ENCODE measurements around the gene TCF4.
A peak's percentile ranks its signal among the peaks of the same experiment; 100 is the strongest.

Gene TCF4

DNA sequence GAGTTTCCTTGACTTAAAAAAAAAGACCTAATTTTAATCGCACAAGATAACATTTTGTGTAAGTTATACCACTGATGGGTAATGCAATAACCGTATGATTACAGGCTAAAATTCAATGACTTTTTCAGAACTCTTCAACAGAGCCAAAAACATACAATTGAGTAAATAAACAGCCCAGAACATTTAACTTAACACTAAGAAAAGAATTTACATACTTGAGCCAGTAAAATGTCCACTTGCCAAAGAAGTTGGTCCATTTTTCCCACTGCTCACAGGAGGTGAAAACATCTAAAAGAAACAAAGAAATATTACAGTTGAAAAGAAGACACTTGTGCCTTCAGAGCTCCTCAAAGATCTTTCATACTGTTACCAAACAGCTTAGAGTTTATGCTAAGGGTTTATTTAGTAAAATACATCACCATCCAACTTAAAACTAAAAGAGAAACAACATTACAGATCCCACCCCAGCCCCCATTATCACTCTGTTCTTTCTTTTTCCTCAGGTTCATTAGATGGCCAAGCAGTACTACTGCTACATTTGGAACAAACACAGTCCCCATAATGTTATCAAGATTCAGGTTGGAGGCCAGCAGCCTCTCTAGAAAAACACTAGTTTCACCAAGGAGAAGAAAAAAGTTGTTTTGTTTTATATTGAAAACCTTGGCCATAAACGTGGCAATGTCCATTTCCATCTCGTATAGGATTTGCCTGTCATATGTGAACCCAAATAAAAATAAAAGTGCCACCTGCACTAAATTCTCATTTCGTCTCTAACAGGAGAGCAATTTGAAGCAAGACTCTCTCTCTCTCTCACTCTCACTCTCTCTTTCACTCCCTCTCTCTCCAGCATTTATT lies 2.7 kb downstream of the TCF4 start:
- no peak for DNase-seq

DNA sequence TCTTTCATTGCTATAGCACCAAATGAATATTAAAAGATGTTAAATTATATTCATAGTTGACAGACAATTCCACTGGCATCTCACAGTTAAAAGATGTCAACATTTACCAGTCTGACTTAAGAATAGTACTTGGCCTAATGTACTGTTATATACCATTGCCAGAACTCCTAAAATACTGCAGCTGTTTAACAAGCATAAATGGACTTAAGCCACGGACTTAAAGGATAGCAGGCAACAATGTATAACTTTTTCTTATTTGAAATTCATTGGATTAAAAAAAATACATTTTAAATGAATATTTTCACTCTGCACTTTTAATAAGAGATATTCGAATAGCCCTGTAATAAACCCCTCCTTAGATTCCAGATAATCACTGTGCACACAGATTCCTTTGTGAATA lies 3.8 kb downstream of the TCF4 start:
- DNase-seq = no peak

DNA sequence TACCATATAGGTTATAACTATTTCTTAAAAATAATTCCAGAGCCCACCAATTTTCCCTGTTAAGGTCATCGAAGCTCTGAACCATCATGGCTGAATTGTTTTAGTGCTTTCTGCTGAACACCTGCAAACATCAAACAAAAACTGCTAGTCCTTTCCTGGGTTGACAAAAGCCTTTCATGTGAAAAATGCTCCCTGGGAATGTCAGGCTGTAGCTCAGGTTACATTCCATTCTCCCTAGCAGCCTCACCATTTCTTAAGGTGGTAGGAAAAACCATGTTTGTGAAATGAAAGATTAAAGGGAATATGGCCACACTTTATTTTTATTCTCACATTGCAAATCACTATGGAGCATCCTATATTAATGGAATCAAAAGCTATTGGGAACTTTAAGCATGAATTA lies 5.7 kb downstream of the TCF4 start:
- no peak for DNase-seq

DNA sequence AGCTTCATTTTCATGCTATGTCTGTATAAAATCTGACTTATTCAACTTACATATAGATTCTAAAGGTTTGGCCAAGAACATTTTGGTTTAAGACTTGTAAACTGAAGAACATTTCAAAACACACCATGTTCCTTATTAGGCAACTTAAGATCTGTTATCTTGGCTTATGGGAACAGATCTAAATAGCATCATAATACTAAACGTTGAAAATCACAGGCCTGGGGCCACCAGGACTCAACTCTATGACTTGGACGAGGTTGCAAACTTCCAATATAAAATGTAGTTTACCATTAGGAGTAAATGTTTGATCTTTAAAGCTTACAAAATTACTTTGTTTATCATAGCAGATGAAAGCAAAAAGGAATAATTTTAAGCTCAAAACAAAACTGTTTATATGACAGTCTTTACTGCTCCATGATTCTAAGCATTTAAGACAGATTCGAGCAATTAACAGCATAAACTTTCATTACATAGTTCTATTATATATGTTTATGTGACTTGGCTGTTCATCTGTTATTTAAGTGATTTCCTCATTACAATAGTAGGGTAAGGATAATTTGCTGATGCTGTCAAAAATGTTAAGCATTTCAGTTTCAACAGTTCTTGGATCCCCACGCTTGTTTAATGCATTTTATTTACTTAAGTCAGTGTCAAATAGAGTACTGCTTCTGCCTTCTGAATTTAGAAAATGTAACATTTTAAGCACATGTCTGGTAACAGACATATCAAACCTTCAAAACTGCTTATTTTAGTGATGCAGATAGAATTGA lies 8.3 kb downstream of the TCF4 start:
- peak in 1 of 2 experiments; percentile 12 for DNase-seq

DNA sequence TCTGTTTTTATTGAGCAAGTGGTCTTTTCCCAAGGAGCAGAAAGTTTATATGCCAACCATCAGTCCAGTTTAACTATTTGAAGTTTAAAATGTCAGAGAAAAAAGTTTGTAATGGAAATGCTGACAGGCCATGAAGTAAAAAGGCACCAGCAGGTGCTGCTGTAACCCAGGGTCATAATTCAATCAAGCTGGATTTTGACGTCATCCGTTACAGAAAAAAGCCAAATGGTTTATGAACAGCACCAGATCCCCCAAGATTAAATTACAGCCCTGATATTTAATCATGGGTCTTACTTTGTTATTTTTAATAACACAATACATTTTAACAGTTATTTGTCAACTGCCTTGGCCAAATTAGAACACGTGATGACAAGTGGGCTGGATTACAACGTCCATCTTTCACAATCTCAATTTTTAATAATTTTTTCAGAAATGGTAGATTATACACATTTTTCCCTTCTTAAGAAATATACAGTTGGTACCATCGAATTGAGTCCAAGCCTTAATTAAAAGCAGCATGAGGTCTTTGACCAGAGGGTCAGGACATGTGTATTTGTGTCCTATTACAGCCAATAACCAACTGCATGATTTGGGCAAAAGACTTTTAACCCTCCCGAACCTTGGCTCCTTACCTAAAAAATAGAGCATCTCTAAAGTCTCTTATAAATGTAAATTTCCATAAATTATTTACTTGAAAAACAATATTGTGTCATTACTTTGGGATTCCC lies 10.0 kb downstream of the TCF4 start:
- no peak for DNase-seq

DNA sequence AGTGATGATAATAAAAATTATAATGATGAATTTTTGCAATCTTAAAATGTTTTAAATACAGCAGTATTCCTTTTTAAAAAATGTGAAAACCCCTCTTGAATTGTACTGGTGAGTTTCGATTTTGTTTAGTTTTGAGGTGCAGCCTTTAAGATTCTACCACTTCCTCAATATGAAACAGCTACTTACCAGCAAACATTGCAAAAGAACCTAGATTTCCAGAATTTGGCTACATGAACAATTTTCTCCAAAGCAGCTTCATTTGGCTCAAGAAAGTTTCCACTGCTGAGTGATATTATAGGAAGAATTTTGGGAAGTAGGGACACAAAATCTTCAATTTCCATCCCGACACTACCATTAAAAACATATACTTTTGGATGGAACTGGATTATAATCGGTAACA lies 12.0 kb downstream of the TCF4 start:
- DNase-seq = peak; percentile 67 to 68

DNA sequence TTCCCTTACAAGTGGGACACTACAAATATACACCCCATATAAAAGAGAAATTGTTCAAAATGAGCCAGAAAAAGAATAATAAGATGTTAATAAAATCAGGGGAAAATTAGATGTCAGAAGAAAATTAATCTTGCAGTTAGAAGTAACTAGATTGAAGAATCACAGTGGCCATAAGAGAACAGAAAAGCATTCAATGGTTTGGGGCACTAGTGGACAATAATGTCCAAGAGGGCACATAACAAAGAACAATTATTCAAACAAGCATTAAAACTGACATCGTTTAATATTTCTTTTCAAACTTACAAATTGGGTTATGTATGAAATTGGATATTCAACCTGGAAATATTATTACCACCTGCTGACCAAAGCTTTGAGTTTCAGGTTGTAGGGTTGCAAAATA lies 12.9 kb downstream of the TCF4 start:
- DNase-seq = no peak

DNA sequence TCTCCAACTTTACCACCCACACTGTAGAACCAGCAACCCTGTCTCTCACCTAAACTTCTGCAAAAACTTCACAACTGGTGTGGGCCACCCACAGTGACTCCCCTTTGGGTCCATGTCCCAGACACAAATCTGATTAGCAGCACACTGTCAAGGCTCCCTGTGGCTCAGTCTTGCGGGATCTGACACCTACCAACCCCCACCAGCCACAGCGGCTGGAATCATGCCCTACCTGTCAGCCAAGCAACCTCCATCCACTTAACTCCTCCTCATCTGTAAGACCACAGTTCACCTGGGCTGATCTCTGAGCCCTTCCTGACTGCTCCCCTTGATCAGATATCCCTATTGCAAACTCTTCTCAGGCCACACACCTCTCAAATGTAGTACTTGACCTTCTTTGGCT lies 14.6 kb downstream of the TCF4 start:
- no peak for DNase-seq

DNA sequence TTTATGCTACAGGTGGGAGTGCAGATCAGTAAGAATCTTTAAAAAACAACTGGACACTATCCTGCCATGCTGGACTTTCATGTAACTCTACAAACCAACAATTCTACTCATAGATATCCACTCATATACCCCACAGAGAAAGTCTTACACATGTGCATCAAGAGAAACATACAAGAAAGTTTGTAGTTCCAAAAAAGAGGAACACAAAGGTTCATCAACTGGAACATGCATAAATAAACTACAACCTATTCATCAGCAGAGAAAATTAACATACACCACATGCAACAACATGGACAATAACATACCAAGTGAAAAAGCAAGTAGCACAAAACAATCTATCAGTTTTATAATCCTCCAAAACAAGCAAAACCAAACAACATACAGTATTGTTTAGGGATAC lies 17.0 kb downstream of the TCF4 start:
- no peak for DNase-seq

DNA sequence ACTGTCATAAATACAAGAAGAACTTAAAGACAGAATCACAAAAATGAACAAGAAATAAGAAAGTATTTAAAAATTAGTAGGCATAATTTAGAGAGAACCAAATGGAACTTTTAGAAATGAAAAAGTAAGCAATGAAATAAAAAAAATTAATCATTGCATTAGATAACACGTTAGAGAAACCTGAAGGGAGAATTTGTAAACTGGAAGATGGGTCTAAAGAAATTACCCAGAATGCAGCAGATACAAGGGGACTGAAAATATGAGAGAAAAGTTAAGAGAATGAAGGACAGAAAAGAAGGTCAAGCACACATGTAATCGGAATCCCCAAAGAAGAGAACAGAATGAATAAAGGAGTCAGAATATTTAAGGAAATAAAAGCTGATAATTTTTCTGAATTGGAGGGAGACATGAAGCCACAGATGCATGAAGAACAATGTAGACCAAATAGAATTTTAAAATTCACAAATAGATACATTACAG lies 21.5 kb downstream of the TCF4 start:
- no peak for DNase-seq

DNA sequence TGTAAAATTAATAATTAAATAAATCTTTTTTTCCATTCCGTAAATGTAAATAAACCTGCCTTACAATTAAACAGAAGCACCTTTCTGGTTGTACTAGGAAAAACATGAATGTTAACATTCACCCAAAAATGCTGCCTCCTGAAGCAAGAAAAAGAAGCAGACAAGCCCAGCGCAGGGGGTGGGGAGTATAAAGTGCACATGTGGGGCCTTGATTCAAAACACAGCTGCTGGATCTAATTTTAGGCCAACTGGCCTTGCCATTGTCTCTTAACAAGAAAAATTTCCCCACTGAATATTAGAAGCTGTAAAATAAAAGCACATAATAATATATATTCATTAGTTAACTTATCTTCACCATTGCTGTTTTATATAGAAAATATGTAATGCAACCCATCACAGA lies 28.3 kb downstream of the TCF4 start:
- no peak for DNase-seq

DNA sequence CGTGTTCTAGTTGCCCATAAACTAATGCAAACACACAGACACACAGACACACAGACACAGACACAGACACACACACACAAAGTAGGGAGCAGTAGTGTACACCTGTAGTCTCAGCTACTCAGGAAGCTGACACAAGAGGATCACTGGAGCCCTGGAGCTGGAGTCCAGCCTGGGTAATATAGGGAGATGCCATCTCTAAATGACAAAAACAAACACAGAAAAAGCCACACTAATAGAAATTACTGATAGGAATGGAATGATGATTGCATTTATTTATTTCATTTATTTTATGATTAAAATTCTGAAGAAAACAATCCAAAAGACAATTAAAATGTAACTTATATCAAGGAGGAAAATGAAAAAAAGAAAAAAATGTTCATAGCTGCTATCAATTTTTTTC lies 30.8 kb downstream of the TCF4 start:
- no peak for DNase-seq

DNA sequence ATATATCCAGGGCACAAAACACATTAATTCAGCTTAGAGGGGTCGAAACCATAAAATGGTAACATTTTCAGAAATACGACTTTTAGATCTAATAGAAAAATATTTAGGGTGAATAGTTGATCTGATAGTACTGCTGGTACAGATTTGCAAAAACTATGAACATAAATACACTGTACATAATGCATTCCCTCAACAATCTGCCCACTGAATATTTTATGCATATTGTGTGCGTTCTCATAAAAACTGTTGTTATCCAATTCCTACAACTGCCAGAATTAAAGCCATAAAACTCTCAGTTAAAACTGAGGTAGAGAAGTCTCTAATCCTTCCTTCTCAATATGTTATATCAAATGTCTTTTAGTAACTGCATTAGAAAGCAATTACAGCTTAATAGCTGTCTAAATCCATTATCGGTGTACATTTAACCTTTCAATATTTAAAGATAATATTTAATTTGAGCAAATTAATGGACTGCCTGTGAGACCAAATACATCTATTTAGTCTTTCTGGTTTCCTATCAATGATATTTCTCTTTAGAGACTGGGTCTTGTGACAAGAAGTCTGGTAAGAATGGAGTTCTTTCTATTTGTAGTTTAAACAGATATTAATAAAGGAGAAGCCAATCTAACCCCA lies 32.5 kb downstream of the TCF4 start:
- no peak for DNase-seq

DNA sequence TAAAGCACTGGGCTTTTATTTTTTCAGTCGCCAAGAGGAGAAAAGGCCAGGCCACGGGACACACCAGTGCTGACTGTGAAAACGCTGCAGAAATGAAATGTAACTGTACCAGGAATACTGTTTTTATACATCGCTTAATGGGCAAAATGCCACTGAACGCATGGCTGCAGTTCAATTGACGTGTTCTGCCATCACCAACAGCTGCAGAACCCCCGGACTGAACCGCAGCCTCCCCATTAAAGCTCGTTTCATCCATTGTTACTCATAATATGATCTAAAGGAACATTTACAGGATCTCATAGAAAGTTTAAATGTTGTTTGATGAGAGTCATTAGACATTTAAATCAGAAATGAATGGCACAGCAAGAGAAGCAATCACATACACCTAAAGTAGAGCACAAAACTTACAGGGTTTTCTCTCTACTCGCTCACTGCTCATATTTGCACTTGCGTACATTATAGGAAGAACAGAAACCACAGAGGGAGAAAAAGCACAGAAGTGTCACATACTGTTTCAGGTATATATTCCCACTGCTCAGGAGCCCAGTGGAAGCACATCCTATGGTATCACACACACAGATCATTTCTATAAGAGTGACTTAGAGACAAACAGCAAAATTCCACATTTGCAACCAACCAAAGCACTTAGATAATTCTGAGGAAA lies 35.3 kb downstream of the TCF4 start:
- no peak for DNase-seq

DNA sequence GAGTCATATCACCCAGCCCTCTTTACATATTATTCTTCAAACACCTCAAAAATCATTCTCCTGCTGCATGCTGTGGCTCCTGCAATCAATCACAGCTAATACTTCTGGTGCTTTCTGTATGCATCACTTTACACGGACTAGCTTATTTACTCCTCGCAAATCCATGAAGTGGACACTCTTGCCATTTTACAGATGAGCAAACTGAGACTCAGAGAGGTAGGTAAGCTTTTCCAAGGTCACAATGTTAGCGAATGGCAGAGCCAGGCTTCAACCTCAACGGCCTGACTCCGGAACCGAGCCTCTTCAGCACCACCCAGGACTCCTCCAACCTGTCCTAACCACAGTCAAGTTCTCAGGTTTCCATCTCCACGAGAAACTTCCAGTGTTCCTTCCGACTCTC lies 36.8 kb downstream of the TCF4 start:
- no peak for DNase-seq

DNA sequence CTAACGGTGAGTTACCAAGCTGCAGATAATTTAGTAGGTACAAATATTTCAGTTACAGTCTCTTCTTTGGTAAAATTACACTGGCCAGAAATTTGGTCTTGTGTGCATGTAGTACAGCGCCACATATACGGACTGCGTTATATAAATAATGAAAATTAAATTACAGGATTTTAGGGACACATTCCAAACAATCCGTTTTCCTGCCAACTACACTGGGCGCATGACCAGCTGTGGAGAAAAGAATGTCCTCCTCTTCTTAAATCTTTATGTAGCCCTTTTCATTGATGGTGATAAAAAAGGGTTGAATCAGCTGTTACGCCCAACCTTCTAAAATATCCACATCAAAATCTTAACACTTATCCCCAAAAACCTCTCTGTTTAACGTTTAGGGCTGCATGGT lies 37.5 kb downstream of the TCF4 start:
- DNase-seq = no peak

DNA sequence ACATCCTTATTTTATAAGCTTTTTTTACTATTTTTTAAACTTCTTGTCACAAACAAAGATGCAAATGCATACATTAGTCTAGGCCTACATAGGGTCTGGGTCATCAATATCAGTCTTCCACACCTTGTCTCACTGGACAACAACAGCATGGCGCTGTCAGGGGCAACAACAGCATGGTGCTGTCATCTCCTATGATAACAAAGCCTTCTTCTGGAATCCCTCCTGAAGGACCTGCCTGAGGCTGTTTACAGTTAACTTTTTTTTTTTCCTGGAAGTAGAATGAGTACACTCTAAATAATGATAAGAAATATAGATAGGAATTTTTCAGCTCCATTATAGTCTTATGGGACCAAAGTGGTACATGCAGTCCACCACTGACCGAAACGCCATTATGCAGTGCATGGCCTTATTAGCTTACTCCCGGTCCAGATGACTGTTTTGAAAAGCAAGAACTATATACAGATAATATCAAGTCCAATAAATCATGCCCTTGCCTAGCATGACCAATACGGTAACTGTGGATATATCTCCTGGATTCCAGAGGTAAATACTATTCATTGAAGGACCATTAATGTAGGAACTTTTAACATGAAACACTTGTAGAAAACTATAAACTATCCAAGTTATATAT lies 38.4 kb downstream of the TCF4 start:
- DNase-seq = no peak

DNA sequence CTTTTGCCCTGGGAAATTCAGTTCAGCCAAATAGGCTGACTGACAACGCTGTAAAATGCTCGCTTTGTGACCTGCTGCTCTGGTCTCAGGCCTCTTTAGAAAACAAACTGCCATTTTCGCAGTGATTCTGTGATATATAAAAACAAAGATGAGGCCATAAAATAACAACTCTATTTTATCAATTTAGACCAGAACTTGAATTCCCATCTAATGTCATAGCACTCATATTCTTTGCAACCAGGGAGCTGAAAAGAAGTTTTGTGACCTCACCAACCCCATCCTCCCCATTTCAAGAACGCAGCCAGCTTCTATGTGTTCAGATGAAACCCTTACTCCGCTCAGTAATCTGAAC lies 40.3 kb downstream of the TCF4 start:
- DNase-seq = no peak

DNA sequence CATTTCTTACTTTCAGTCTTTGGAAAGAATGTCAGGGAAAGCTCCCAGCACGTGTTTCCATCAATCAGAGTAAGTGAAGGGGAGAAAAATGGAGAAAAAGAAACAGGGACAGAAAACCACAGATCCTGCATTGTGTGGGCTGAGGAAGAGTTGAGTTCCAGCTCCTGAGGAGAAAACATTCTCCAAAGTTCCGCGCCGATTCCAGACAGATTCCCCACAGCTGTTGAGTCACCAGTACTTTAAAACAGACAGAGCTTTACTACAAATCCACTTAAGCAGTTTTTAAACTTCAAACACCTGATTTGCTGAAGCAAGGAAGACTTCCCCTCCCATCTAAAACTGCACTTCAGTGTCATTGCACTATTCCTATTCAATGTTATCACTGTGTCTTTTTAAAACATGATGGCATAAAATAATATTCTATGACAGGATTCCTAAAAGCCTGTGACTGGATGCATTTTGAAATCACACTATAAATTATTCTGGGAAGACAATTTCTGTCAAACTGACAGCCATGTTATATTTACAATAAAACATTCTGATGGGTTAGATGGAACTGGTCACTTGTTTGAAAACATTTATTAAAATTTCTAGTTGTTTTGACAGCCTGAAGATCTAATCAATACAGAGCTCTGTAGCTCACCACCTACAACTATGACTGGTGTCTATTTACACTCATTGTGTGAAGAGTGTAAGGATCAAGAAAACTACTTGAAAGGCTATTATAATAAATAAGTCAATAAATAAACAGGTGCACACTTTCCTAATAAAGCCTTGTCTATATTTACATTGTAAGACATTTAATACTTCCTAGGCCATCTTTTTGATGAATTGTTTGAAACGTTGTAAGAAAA lies 40.9 kb downstream of the TCF4 start:
- no peak for DNase-seq

DNA sequence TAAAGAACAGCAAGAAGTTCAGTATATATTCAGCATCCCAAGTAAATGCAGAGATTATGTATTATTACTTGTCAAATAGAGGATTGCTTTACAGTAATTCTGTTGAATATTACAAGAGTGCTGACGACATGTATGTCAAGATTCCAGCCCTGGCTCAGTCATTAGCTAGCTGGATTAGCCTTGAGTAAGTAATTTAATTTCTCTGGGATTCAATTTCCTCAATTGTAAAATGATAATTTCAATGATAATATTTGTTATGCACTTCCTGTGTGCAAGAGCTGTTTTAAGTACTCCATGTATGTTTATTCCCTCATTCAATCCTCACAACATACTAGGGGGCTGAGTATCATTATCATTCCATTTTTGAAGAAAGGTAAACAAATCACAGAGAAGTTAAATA lies 44.0 kb downstream of the TCF4 start:
- no peak for DNase-seq

DNA sequence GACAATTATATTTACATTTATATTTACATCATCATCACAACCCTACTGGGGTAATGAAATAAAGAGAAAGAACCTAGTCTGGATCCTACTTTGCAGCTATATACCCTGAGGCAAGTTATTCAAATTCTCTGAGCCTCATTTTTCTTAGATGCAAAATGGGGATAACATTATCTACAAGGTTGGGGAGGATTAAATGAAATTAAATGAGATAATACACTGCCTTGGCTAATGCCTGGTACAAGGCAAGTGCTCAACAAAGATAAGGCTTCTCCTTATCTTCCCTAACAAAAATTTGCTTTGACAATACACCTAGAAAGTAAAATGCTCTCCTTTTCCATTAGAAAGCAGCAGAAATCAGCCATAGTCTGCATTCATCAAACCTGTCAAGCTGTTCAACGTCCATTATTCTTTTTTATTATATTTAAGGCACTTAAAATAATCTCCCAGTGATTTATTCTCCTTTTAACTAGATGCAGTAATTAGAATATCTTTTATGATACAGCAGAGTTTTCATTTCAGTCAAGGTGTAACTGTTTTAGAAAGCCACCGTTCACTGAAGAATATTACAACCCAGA lies 44.8 kb downstream of the TCF4 start:
- no peak for DNase-seq
